ENCODE results near the gene SREBF1. TPM values are rescaled to one million over a fixed set of nuclear protein-coding genes. Genes with fewer than 3 reads are reported as not detected.

SREBF1 gene
- total RNA-seq (100 to 1,000 TPM in 3 of 5 donors, 10 to 100 TPM in 2; 18.9 to 207 (median 126) TPM), polyA plus RNA-seq (10 to 100 TPM; 13.1 to 64.5 (median 17.2) TPM)
- long read RNA-seq, donor 1, full-length matches to known transcripts, result 4 of 4 reads
- long read RNA-seq, donor 1, partial matches to known transcripts, result 0 of 4 reads
- long read RNA-seq, donor 1, other reads (novel, unspliced or antisense), result 0 of 4 reads
- long read RNA-seq, donor 2, full-length matches to known transcripts, result 1 of 6 reads
- long read RNA-seq, donor 2, partial matches to known transcripts, result 5 of 6 reads
- long read RNA-seq, donor 2, other reads (novel, unspliced or antisense), result 0 of 6 reads
- long read RNA-seq, donor 3, full-length matches to known transcripts, result 1 of 1 reads
- long read RNA-seq, donor 3, partial matches to known transcripts, result 0 of 1 reads
- long read RNA-seq, donor 3, other reads (novel, unspliced or antisense), result 0 of 1 reads
- long read RNA-seq, donor 4, partial matches to known transcripts, result 11 of 11 reads
- long read RNA-seq, donor 4, other reads (novel, unspliced or antisense), result 0 of 11 reads
- long read RNA-seq, donor 5, partial matches to known transcripts, result 8 of 12 reads
- long read RNA-seq, donor 5, other reads (novel, unspliced or antisense), result 0 of 12 reads
- long read RNA-seq, donor 6, full-length matches to known transcripts, result 5 of 15 reads
- long read RNA-seq, donor 6, partial matches to known transcripts, result 10 of 15 reads
- long read RNA-seq, donor 6, other reads (novel, unspliced or antisense), result 0 of 15 reads
- long read RNA-seq, donor 7, partial matches to known transcripts, result 26 of 35 reads
- long read RNA-seq, donor 7, other reads (novel, unspliced or antisense), result 5 of 35 reads
- long read RNA-seq, donor 8, full-length matches to known transcripts, result 1 of 1 reads
- long read RNA-seq, donor 8, partial matches to known transcripts, result 0 of 1 reads
- long read RNA-seq, donor 8, other reads (novel, unspliced or antisense), result 0 of 1 reads
- long read RNA-seq, donor 9, partial matches to known transcripts, result 5 of 8 reads
- long read RNA-seq, donor 9, other reads (novel, unspliced or antisense), result 0 of 8 reads
- long read RNA-seq, donor 10, result 0 reads

DNA sequence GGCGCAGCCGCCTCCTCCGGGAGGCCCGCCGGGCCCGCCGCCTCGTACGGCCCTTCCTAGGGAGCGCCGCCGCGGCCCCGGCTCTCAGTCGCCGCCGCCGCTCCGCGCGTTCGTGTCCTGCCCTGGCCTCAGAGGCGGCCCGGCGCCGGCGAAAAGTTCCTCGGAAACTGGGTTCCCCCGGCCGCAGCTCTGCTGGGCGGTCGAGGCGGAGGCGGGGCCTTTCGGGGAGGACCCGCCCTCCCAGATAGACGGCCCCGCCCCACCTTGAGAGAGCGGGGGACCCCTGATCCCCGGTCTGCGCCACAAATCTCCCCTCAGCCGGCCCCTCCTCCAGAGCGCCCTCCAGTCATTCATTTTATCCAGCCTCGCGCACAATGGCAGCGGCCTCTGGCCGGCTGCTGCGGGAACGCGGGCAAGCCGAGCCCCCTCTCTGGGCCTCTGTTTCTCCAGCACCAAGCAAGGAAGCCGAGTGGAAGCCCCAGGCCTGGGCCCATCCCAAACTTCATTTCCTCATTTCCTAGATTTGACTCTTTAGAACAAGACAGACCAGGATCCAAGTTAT, at the start of gene SREBF1:
SREBF1 (minus strand) TSS at position 169 of the 562 bp plus-strand sequence. CDS start 169 bp downstream, outside the sequence.
- intact Hi-C loops (cut with DNase I; ENCODE audit: low total_unique reads), result no loop called here
- peak within 1 kb of the TSS; percentile 98 to 100 (median 99) for H3K27ac ChIP-seq
- no peaks in the 10 kb centered on the region for H3K27me3 ChIP-seq
- no peak for TF ChIP-seq EP300 (IDR thresholded peaks at IDR 0.05)
- TF ChIP-seq POLR2AphosphoS5 (IDR thresholded peaks at IDR 0.05), result peak in 2 of 3 donors; percentile 3 to 35
- peaks cover 0 to 4% (median 0%) of the 10 kb centered on the region in 4 donors for H3K36me3 ChIP-seq
- no peaks in the 10 kb centered on the region for H3K9me3 ChIP-seq
- peak; percentile 61 to 90 for DNase-seq
- peaks cover 67 to 89% (median 79%) of the 10 kb centered on the region in 4 donors for H3K4me1 ChIP-seq
- H3K4me3 ChIP-seq, result peak within 1 kb of the TSS; percentile 64 to 85 (median 66)
- 1 to 2% (median 1%) methylated on average over 16 to 52 of the region's 52 CpGs for WGBS, 5 donors

DNA sequence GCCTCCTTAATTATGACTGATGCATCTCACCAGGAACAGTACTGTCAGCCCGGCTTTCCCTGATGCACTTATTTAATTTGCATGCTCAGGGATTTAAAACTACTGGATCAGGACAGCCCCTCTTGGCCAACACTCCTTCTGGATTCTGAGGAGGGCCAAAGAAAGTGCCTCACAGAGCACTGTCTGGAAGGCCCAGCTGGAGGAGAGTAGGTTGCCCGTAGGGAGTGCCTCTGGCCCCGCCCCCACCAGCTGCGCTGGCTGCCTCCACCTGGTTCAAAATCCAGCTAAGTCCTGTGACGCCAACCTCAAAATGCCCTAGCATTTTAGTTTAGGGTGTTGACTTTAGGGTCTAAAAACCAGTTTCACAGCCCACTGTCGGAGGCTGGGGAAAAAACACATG, 49.4 kb upstream of the SREBF1 start:
- H3K4me3 ChIP-seq, result no peak overlapping the region
- H3K36me3 ChIP-seq, result peaks cover 27 to 83% (median 68%) of the 10 kb centered on the region in 4 donors
- H3K9me3 ChIP-seq, result no peaks in the 10 kb centered on the region
- H3K4me1 ChIP-seq, result peaks cover 0 to 9% (median 3%) of the 10 kb centered on the region in 4 donors
- TF ChIP-seq POLR2A (IDR thresholded peaks at IDR 0.05), result no peak
- TF ChIP-seq POLR2AphosphoS5 (IDR thresholded peaks at IDR 0.05), result no peak
- TF ChIP-seq, protein P1, sequence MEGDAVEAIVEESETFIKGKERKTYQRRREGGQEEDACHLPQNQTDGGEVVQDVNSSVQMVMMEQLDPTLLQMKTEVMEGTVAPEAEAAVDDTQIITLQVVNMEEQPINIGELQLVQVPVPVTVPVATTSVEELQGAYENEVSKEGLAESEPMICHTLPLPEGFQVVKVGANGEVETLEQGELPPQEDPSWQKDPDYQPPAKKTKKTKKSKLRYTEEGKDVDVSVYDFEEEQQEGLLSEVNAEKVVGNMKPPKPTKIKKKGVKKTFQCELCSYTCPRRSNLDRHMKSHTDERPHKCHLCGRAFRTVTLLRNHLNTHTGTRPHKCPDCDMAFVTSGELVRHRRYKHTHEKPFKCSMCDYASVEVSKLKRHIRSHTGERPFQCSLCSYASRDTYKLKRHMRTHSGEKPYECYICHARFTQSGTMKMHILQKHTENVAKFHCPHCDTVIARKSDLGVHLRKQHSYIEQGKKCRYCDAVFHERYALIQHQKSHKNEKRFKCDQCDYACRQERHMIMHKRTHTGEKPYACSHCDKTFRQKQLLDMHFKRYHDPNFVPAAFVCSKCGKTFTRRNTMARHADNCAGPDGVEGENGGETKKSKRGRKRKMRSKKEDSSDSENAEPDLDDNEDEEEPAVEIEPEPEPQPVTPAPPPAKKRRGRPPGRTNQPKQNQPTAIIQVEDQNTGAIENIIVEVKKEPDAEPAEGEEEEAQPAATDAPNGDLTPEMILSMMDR (IDR thresholded peaks at IDR 0.05), result no peak
- no peak for TF ChIP-seq EP300 (IDR thresholded peaks at IDR 0.05)
- no peaks in the 10 kb centered on the region for H3K27me3 ChIP-seq
- H3K27ac ChIP-seq, result no peak overlapping the region
- 66 to 75% (median 69%) methylated on average over 6 of the region's 6 CpGs for WGBS, 5 donors
- no peak for DNase-seq
- intact Hi-C loops (cut with DNase I; ENCODE audit: low total_unique reads), result no loop called here

DNA sequence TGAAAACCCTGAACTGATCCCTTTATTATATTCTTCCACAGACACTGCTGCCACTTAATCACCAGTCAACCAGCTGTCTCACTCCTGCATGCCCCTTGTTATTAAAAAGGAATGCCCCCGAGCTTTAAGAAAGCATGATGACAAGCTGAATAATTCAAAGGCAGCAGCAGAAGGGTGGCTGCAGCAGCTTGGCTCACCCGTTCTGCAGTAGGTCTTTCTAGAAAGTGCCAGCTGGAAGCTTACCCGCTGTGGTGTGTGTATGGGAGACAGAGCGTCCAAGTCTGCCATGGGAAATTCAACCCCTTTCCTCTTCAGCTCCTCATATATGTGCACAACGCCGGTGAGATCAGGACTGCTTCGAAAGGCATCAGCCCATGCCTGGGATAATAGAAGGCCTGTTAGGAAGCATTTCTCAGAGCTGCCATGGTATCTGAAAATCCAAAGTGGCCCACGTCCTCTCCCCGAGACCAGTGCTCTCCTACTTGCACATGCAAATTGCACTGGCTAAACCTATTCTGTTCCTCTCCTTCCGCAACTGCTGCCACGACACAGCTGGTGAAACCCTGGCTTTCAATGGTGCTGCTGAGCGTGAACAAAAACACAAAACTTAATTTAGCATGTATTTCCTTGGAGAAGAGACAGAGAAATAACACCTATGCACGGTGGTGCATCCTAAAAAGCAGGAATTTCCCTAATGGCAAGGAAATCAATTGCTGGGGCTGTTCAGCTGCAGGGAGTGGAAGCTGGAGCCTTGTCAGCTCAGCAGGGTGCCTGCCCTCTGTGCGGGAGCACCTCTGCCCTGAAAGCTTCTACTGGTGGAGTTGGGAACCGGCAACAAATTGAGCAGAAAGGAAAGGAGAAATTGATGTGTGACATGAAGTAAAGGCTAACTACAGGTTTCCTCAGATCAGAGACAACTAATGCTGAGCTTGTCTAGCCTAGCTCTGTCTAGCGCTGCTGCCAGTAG, 47.9 kb upstream of the SREBF1 start:
- no peak overlapping the region for H3K4me3 ChIP-seq
- H3K27ac ChIP-seq, result no peak overlapping the region
- no peaks in the 10 kb centered on the region for H3K27me3 ChIP-seq
- H3K4me1 ChIP-seq, result peaks cover 0 to 21% (median 3%) of the 10 kb centered on the region in 4 donors
- H3K9me3 ChIP-seq, result no peaks in the 10 kb centered on the region
- peaks cover 30 to 89% (median 75%) of the 10 kb centered on the region in 4 donors for H3K36me3 ChIP-seq
- DNase-seq, result no peak
- 88 to 95% (median 93%) methylated on average over 16 of the region's 16 CpGs for WGBS, 5 donors
- TF ChIP-seq, protein P1 (IDR thresholded peaks at IDR 0.05), result no peak
- TF ChIP-seq EP300 (IDR thresholded peaks at IDR 0.05), result no peak
- no peak for TF ChIP-seq POLR2A (IDR thresholded peaks at IDR 0.05)
- TF ChIP-seq POLR2AphosphoS5 (IDR thresholded peaks at IDR 0.05), result no peak
- intact Hi-C loops (cut with DNase I; ENCODE audit: low total_unique reads), result no loop called here

DNA sequence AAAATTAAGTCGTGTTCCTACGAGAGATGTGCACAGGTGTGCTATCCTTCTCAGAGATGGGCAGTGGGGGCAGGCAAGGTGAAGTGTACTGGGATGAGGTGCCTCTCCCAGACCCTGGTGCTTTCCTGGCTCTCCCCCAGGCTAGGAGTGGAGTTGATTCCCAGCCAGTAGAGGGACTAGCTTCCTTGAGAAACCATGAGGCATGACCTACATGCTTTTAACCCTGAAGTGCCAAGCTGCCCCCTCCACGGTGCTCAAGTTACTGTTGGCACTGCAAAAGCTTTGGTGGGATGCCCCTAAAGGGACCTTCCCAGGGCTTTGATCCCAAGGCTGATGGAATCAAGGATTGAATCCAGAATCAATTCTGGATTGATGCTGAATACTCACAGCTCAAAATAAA, 47.0 kb upstream of the SREBF1 start:
- Histone ChIP-seq H3K4me3 (no peak overlapping the region), H3K4me1 (peaks cover under 1 to 23% (median 9%) of the 10 kb centered on the region in 4 donors), H3K36me3 (peaks cover 38 to 89% (median 75%) of the 10 kb centered on the region in 4 donors), H3K27ac (no peak overlapping the region), H3K9me3 (no peaks in the 10 kb centered on the region), H3K27me3 (no peaks in the 10 kb centered on the region)
- TF ChIP-seq EP300 (IDR thresholded peaks at IDR 0.05) (no peak), POLR2A (IDR thresholded peaks at IDR 0.05) (no peak), POLR2AphosphoS5 (IDR thresholded peaks at IDR 0.05) (no peak)
- TF ChIP-seq, protein P1 (IDR thresholded peaks at IDR 0.05), result no peak
- WGBS, 5 donors, result 89 to 97% (median 92%) methylated on average over 3 of the region's 3 CpGs
- no peak for DNase-seq
- intact Hi-C loops (cut with DNase I; ENCODE audit: low total_unique reads), result no loop called here

Measured in stomach (tissue), 19 donors.